Measurements from ENCODE around the gene CCSER1. TPM values are rescaled to one million over a fixed set of nuclear protein-coding genes. Genes with fewer than 3 reads are reported as not detected.
"Not testable (repeated sequence)": the region's sequence is repeated elsewhere in the genome, so short reads cannot be mapped to it uniquely, and the experiment has no call there.

Gene CCSER1
- polyA plus RNA-seq, 3 donors = 19.7 to 21.2 (median 20.6) TPM

DNA sequence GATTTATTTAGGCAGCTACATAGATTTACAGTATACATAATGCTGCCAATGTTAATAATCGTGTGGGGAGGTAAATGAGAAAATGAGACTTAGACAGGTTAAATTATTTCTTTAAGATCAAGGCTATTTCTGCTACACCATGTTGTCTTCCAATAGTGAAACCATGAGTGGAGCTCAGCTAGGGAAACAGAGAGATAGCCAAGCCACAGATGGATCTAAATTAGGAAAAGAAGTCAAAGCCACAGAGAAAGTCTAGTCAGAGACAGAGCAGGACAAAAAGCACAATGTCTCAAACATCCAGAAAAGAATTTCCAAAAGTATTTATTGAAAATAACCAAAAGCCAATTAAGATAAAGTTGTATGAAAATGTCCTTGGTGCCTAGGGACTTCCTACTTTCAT is 1309.4 kb downstream of the CCSER1 start:
- no peak for DNase-seq (ENCODE audit: low read depth in 3 of 3, low spot score in 2 of 3)

DNA sequence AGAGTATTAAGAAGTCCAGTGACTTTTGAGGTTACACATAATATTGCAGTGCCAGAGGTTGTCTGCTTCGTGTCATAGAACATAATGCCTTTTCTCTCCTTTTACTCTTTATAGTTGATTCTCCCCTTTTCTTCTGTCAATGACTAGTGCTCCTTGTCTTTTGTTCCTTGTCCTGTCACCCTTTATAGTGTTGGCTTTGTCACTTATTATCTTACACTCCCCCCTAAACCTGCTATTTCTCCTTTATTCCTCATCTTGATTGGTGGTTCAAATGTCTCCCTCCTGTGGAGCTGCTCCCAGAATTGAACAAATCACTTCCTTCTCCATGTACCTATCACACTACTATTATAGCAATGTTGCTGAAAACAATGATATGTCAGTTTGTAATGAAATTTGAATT is 1320.0 kb downstream of the CCSER1 start:
- DNase-seq (ENCODE audit: low read depth in 3 of 3, low spot score in 2 of 3) = no peak

- no peak for DNase-seq (ENCODE audit: low read depth in 3 of 3, low spot score in 2 of 3)
Measured at GRCh38 chr4:91448668-91449330, 1321.6 kb downstream of the CCSER1 start.

- no peak for DNase-seq (ENCODE audit: low read depth in 3 of 3, low spot score in 2 of 3)
Measured at GRCh38 chr4:91454111-91454510, 1326.9 kb downstream of the CCSER1 start.

DNA sequence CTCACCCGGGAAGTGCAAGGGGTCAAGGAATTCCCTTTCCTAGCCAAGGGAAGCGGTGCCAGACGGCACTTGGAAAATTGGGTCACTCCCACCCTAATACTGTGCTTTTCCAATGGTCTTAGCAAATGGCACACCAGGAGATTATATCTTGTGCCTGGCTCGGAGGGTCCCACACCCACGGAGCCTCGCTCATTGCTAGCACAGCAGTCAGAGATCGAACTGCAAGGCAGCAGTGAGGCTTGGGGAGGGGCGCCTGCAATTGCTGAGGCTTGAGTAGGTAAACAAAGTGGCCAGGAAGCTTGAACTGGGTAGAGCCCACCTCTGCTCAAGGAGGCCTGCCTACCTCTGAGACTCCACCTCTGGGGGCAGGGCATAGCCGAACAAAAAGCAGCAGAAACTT is 1335.4 kb downstream of the CCSER1 start:
- not testable (repeated sequence) for DNase-seq (ENCODE audit: low read depth in 3 of 3, low spot score in 2 of 3)

DNA sequence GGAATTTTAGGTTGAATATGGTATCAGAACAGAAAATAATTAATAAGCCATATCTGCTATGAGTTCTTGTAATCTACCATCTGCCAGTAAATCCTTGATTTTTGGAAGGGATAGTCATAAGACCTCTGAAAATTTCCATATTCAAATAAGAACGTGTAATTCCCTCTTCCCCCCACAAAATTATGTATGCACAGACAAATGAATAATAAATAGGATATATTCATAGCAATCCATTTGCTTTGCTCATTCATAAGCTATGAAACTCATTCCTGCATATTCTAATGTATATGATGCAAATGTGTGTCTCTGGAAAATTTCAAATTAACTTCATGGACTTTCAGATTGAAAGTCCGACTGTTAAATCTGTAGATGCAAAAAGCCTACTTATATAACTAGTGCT is 1343.5 kb downstream of the CCSER1 start:
- no peak for DNase-seq (ENCODE audit: low read depth in 3 of 3, low spot score in 2 of 3)

DNA sequence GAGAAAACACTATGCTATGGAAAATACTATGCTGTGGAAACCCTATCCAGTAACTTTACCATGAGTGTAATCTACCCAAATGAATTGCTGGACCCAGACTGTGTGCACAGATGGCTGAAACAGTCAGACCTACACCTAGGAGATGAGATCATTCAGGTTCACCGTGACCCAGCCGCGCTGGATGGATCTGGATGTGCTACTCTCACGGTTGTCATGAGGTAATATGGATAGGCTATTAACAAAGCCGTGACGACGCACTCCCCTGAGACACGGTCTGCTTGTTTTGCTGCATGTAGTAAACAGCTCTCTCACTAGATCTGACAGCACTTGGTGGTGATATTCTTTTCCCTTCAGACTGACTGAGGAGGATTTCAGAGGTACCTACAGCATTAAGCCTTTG is 1344.1 kb downstream of the CCSER1 start:
- DNase-seq (ENCODE audit: low read depth in 3 of 3, low spot score in 2 of 3) = no peak

GRCh38 chr4:91472046-91472445 is 1344.9 kb downstream of the CCSER1 start:
- DNase-seq (ENCODE audit: low read depth in 3 of 3, low spot score in 2 of 3) = no peak

- DNase-seq (ENCODE audit: low read depth in 3 of 3, low spot score in 2 of 3) = no peak
Measured at GRCh38 chr4:91485415-91485814, 1358.2 kb downstream of the CCSER1 start.

DNA sequence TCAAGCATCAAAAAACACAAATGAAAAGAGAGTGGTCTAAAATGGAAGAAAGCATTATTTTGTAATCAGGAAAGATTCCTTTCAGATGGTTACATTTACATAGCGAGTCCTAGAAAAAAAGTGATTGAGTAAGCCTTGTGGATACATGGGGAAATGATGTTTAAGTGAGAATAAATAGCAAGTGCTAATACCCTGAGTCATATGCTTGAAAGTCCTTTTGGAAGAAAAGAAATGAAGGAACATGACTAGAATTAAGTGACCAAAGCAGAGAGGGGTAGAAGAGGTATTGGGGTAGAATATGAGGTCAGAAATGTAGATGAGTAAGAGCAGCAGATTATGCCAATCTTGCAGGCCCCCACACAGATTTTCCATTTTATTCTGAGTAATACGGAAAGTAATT is 1361.8 kb downstream of the CCSER1 start:
- no peak for DNase-seq (ENCODE audit: low read depth in 3 of 3, low spot score in 2 of 3)

DNA sequence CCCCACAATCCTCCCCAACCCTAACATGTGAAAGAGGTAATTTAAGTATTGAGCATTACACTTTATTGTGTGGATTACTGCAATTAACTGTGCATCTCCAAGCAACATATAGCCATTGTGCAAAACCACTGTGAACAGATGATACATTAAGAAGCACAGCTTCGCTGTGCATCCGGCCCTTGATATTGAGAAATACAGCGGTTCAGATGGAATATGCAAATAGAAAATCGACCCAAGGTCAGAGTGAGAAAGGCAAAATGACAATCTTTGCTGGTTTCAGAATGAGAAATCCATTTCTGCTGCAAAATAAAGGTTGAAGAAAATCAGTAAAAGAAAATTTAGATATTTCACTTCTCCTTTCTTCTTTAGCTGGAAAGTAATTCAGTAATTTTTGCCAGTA is 1370.7 kb downstream of the CCSER1 start:
- no peak for DNase-seq (ENCODE audit: low read depth in 3 of 3, low spot score in 2 of 3)

GRCh38 chr4:91502365-91502764 is 1375.2 kb downstream of the CCSER1 start:
- DNase-seq (ENCODE audit: low read depth in 3 of 3, low spot score in 2 of 3) = no peak

DNA sequence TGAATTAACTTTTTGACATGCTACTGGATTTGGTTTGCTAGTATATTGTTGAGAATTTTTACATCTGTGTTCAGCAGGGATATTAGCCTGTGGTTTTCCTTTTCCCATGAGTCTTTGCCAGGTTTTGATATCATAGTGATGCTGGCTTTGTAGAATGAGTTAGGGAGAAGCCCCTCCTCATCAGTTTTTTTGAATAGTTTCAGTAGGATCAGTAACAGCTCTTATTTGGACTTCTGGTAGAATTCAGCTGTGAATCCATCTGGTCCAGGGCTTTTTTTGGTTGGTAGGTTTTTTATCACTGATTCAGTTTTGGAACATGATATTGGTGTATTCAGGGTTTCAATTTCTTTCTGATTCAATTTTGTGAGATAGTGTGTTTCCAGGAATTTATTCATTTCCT is 1386.1 kb downstream of the CCSER1 start:
- DNase-seq (ENCODE audit: low read depth in 3 of 3, low spot score in 2 of 3) = no peak

DNA sequence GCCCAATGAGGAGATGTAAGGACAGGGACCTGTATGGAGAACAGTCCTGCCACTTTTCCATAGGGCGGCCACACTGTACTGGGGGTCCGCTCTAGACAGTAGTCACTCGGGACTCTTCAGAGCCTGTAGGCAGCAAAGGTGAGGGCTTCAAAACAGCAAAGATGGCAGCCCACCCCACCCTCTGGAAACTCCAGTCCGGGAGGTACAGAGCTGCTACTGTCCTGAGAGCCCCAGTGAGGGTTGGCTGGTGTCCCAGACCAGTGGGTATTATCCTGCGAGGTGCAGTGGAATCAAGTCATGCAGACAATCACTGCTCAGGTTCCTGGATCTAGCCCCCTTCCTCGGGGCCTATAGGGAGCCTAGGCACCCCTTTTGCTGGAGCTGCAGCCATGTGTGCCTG is 1392.0 kb downstream of the CCSER1 start:
- DNase-seq (ENCODE audit: low read depth in 3 of 3, low spot score in 2 of 3) = no peak

DNA sequence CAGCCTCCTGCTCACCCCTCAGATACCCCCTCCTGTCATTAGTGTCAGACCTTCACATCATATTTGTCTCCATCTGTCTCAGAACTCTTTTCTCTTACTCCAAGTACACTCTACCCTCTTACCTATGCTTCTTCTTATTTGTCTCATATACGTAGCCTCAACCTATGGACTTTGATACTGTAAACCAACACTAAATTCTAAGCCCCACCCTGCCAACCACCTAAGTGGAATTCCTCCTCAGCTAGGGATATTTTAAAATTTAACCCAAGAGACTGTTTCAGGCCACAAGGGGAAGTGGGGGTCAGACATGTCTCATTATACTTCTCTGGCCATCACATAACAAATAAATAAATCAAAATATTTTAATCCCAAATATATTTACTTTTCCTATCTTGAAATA is 1398.4 kb downstream of the CCSER1 start:
- DNase-seq (ENCODE audit: low read depth in 3 of 3, low spot score in 2 of 3) = no peak

DNA sequence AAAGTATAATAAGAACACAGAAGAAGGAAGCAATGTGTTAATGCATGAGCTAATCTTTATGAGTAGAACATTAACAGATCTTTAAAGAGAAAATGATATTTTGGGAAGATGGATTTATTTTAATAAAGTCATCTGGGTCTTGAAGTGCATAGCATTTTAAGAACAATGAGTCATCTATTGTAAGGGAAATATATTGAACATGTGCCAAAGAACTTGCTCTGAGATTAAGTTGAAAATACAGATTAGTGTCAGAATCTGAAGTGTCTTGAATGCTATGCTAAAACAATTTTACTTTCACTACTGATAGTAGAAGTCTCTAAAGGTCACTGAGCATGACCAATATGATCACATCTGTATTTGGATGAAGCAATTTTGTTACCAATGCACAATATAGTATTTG is 1399.9 kb downstream of the CCSER1 start:
- DNase-seq (ENCODE audit: low read depth in 3 of 3, low spot score in 2 of 3) = no peak

- no peak for DNase-seq (ENCODE audit: low read depth in 3 of 3, low spot score in 2 of 3)
Measured at GRCh38 chr4:91567594-91567993, 1440.4 kb downstream of the CCSER1 start.

DNA sequence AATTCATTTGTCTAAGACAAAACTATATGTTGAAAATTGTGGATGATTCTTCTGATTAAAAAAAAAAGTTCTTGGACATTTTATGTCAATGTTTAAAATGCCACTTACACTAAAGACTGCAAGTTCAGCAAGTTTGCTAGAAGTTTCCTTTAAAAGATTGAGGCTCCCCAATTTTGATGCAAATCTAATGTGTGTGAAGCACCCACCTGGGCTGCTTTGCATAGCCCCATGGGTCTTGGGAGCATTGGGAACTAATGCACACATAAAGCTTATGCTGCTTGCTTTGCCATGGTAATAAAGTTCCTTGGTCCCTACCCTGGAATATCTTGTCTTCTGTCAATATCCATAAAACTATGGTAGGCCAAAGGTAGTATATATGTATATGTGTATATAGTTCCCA is 1450.7 kb downstream of the CCSER1 start:
- DNase-seq (ENCODE audit: low read depth in 3 of 3, low spot score in 2 of 3) = no peak

GRCh38 chr4:91590260-91590659 is 1463.1 kb downstream of the CCSER1 start:
- DNase-seq (ENCODE audit: low read depth in 3 of 3, low spot score in 2 of 3) = no peak

DNA sequence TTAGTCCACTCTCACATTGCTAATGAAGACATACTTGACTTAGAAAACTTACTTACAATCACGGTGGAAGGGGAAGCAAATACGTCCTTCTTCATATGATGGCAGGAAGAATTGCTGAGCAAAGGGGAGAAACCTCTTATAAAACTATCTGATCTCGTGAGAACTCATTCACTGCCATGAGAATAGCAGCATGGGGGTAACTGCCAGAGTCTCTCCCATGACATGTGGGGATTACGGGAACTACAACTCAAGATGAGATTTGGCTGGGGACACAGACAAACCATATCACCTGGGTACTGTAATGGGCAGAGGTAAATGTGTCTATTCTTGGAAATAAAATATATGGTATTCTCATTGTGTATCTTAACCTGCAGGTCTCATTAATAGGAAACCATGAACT is 1464.9 kb downstream of the CCSER1 start:
- no peak for DNase-seq (ENCODE audit: low read depth in 3 of 3, low spot score in 2 of 3)

- no peak for DNase-seq (ENCODE audit: low read depth in 3 of 3, low spot score in 2 of 3)
Measured at GRCh38 chr4:91596718-91597117, 1469.5 kb downstream of the CCSER1 start.

GRCh38 chr4:91598696-91599095 is 1471.5 kb downstream of the CCSER1 start:
- no peak for DNase-seq (ENCODE audit: low read depth in 3 of 3, low spot score in 2 of 3)

GRCh38 chr4:91600301-91600700 is 1473.1 kb downstream of the CCSER1 start:
- no peak for DNase-seq (ENCODE audit: low read depth in 3 of 3, low spot score in 2 of 3)

All from right renal cortex interstitium (tissue), 3 donors.